SK-N-SH treated with all-trans-retinoic acid at 6 μM for 48 hours (cell line): ENCODE data around the gene ELK4.
A peak's percentile ranks its signal among the peaks of the same experiment; 100 is the strongest.

Source experiments
- ATAC-seq: fragments of 200-7000 bp; cut with Tn5 transposase; 3 replicates; pipeline ENCODE4 v1.9.1; 2020; ENCODE audit warnings: mild to moderate bottlenecking, moderate library complexity
- CSDC2 ChIP-seq: fragments of 250-450 bp; sonication (Bioruptor Pico); IDR thresholded peaks from 2 replicates; pipeline ENCODE4 v1.5.0; 2020; ENCODE audit warnings: mild to moderate bottlenecking, moderate library complexity
- ESRRG ChIP-seq: fragments of 250-450 bp; sonication (Bioruptor Pico); IDR thresholded peaks from 2 replicates; pipeline ENCODE4 v1.6.1; 2021; ENCODE audit warnings: mild to moderate bottlenecking
- OSR1 ChIP-seq: fragments of 250-450 bp; sonication (Bioruptor Pico); IDR thresholded peaks from 2 replicates; pipeline ENCODE4 v1.8.0; 2022; ENCODE audit warnings: moderate library complexity, mild to moderate bottlenecking, inconsistent platforms
- PPARA ChIP-seq: fragments of 250-450 bp; sonication (Bioruptor Pico); IDR thresholded peaks from 2 replicates; pipeline ENCODE4 v1.5.0; 2020; ENCODE audit warnings: mild to moderate bottlenecking, borderline replicate concordance
- RARB ChIP-seq: fragments of 250-450 bp; sonication (Bioruptor Pico); IDR thresholded peaks from 2 replicates; pipeline ENCODE4 v1.8.0; 2021; ENCODE audit warnings: mild to moderate bottlenecking, moderate library complexity
- SNAI2 ChIP-seq: fragments of 250-450 bp; sonication (Bioruptor Pico); IDR thresholded peaks from 2 replicates; pipeline ENCODE4 v1.5.0; 2020; ENCODE audit warnings: mild to moderate bottlenecking, moderate library complexity
- TOX ChIP-seq: fragments of 250-450 bp; sonication (Bioruptor Pico); IDR thresholded peaks from 2 replicates; pipeline ENCODE4 v1.8.0; 2021; ENCODE audit warnings: mild to moderate bottlenecking, moderate library complexity, borderline replicate concordance
- ZC3H10 ChIP-seq: fragments of 250-450 bp; sonication (Bioruptor Pico); IDR thresholded peaks from 2 replicates; pipeline ENCODE4 v1.5.1; 2021; ENCODE audit warnings: mild to moderate bottlenecking, moderate library complexity
- ZFP3 ChIP-seq: fragments of 250-450 bp; sonication (Bioruptor Pico); IDR thresholded peaks from 2 replicates; pipeline ENCODE4 v1.5.0; 2020; ENCODE audit warnings: mild to moderate bottlenecking, moderate library complexity
- ZFP30 ChIP-seq: fragments of 450-650 bp; formaldehyde crosslinking; IDR thresholded peaks from 2 replicates; pipeline ENCODE4 v1.5.0; 2022; ENCODE audit warnings: mild to moderate bottlenecking, moderate library complexity
- ZNF565 ChIP-seq: fragments of 450-650 bp; formaldehyde crosslinking; conservative IDR thresholded peaks from 2 replicates; pipeline ENCODE4 v1.5.0; 2020; ENCODE audit warnings: low read depth, mild to moderate bottlenecking, moderate library complexity
- ZNF70 ChIP-seq: fragments of 450-650 bp; formaldehyde crosslinking; IDR thresholded peaks from 2 replicates; pipeline ENCODE4 v1.5.0; 2020; ENCODE audit warnings: mild to moderate bottlenecking, moderate library complexity
- ZNF8 ChIP-seq: fragments of 450-650 bp; formaldehyde crosslinking; IDR thresholded peaks from 2 replicates; pipeline ENCODE4 v1.5.0; 2020; ENCODE audit warnings: mild to moderate bottlenecking, moderate library complexity
- TF ChIP-seq, protein P1 (sequence below): fragments of 250-450 bp; sonication (Bioruptor Pico); IDR thresholded peaks from 2 replicates; pipeline ENCODE4 v1.5.0; 2020; ENCODE audit warnings: mild to moderate bottlenecking, moderate library complexity
- TF ChIP-seq, protein P2 (sequence below): fragments of 250-450 bp; sonication (Bioruptor Pico); IDR thresholded peaks from 2 replicates; pipeline ENCODE4 v1.8.0; 2020; ENCODE audit warnings: mild to moderate bottlenecking, moderate library complexity, borderline replicate concordance
- TF ChIP-seq, protein P3 (sequence below): fragments of 250-450 bp; sonication (Bioruptor Pico); IDR thresholded peaks from 2 replicates; pipeline ENCODE4 v1.5.1; 2020; ENCODE audit warnings: low read depth, mild to moderate bottlenecking, moderate library complexity
- TF ChIP-seq, protein P4 (sequence below): fragments of 250-450 bp; sonication (Bioruptor Pico); IDR thresholded peaks from 2 replicates; pipeline ENCODE4 v1.5.1; 2021; ENCODE audit warnings: mild to moderate bottlenecking, moderate library complexity

The ELK4 gene

DNA sequence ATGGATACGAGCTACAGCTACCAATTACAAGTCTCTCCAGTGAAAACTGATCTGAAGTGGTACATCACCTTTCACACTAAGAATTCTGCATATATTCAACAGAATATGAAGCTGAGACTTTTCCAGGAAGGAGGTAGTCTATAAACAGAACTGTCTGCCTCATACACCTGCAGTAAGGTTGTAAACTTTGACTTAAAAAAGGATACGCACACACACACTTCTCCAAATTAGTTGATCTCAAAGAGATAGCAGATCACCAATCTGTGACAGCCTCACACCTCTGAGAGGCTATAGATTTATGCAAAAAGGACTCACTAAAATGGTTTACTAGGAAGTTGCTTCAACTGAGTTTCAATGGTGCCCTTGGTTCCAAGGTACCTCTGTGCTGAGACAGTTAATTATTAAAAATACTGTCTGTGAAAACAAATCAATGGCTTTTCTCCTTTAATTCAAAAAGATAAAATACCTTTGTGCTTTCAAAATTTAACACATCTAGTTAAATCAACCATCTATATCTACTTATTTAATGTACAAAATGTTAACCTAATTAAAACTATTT is 17.9 kb downstream of the ELK4 start (continued):
- TF ChIP-seq, protein P1, sequence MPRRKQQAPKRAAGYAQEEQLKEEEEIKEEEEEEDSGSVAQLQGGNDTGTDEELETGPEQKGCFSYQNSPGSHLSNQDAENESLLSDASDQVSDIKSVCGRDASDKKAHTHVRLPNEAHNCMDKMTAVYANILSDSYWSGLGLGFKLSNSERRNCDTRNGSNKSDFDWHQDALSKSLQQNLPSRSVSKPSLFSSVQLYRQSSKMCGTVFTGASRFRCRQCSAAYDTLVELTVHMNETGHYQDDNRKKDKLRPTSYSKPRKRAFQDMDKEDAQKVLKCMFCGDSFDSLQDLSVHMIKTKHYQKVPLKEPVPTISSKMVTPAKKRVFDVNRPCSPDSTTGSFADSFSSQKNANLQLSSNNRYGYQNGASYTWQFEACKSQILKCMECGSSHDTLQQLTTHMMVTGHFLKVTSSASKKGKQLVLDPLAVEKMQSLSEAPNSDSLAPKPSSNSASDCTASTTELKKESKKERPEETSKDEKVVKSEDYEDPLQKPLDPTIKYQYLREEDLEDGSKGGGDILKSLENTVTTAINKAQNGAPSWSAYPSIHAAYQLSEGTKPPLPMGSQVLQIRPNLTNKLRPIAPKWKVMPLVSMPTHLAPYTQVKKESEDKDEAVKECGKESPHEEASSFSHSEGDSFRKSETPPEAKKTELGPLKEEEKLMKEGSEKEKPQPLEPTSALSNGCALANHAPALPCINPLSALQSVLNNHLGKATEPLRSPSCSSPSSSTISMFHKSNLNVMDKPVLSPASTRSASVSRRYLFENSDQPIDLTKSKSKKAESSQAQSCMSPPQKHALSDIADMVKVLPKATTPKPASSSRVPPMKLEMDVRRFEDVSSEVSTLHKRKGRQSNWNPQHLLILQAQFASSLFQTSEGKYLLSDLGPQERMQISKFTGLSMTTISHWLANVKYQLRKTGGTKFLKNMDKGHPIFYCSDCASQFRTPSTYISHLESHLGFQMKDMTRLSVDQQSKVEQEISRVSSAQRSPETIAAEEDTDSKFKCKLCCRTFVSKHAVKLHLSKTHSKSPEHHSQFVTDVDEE (CRISPR knock-in tag), result no peak
- TF ChIP-seq ZNF8, result no peak
- TF ChIP-seq CSDC2, result no peak
- TF ChIP-seq RARB (CRISPR knock-in tag), result no peak
- no peak for TF ChIP-seq TOX
- no peak for TF ChIP-seq ZNF70 (CRISPR knock-in tag)

DNA sequence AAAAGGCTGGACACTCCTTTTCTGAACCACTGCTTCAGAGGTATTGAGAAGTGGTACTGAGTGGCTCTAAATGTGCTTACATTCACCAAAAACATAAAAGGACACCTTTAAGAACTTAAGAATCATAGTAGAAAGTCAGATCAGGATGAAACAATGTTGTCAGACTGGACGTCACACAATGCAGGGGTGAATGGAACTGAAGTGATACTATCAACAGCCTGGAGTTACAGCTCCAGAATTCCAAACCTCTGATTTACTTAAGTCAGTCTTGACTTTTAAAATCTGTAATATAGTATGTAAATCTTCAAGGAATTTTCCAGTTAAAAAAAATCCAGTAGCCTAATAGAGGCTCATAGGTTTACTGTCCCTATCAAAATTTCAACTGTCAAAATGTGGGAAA is 19.3 kb downstream of the ELK4 start:
- ATAC-seq, result no peak
- TF ChIP-seq, protein P1 (CRISPR knock-in tag), result no peak
- TF ChIP-seq, all 23 proteins: peak for 0

DNA sequence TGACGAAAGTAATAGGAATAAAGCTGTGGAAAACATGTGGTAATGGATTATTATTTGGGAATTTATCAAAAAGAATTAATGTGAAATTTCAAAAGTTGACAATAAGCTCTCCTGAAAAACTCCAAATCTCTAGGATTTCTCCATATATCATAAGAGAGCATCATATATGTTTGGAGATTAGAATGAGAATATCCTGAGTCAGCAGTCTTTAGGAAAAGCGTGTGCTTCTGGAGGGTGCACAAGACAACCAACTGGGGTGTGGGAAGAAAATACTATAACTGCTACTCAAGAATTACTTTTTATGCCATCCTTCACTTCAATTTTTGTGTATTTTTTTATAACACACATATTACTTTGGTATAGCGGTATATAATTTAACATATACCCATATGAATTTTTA is 19.7 kb downstream of the ELK4 start:
- TF ChIP-seq ZNF8 (no peak), ZFP30 (CRISPR knock-in tag) (no peak), OSR1 (CRISPR knock-in tag) (no peak), ZNF70 (CRISPR knock-in tag) (no peak), ZC3H10 (CRISPR knock-in tag) (no peak), SNAI2 (CRISPR knock-in tag) (no peak), ESRRG (CRISPR knock-in tag) (no peak), ZFP3 (CRISPR knock-in tag) (no peak), RARB (CRISPR knock-in tag) (no peak), PPARA (no peak)
- TF ChIP-seq, protein P2, sequence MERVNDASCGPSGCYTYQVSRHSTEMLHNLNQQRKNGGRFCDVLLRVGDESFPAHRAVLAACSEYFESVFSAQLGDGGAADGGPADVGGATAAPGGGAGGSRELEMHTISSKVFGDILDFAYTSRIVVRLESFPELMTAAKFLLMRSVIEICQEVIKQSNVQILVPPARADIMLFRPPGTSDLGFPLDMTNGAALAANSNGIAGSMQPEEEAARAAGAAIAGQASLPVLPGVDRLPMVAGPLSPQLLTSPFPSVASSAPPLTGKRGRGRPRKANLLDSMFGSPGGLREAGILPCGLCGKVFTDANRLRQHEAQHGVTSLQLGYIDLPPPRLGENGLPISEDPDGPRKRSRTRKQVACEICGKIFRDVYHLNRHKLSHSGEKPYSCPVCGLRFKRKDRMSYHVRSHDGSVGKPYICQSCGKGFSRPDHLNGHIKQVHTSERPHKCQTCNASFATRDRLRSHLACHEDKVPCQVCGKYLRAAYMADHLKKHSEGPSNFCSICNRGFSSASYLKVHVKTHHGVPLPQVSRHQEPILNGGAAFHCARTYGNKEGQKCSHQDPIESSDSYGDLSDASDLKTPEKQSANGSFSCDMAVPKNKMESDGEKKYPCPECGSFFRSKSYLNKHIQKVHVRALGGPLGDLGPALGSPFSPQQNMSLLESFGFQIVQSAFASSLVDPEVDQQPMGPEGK (CRISPR knock-in tag), result no peak
- TF ChIP-seq, protein P3, sequence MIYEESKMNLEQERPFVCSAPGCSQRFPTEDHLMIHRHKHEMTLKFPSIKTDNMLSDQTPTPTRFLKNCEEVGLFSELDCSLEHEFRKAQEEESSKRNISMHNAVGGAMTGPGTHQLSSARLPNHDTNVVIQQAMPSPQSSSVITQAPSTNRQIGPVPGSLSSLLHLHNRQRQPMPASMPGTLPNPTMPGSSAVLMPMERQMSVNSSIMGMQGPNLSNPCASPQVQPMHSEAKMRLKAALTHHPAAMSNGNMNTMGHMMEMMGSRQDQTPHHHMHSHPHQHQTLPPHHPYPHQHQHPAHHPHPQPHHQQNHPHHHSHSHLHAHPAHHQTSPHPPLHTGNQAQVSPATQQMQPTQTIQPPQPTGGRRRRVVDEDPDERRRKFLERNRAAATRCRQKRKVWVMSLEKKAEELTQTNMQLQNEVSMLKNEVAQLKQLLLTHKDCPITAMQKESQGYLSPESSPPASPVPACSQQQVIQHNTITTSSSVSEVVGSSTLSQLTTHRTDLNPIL (CRISPR knock-in tag), result no peak
- TF ChIP-seq, protein P4, sequence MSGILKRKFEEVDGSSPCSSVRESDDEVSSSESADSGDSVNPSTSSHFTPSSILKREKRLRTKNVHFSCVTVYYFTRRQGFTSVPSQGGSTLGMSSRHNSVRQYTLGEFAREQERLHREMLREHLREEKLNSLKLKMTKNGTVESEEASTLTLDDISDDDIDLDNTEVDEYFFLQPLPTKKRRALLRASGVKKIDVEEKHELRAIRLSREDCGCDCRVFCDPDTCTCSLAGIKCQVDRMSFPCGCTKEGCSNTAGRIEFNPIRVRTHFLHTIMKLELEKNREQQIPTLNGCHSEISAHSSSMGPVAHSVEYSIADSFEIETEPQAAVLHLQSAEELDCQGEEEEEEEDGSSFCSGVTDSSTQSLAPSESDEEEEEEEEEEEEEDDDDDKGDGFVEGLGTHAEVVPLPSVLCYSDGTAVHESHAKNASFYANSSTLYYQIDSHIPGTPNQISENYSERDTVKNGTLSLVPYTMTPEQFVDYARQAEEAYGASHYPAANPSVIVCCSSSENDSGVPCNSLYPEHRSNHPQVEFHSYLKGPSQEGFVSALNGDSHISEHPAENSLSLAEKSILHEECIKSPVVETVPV (CRISPR knock-in tag), result no peak
- no peak for ATAC-seq

DNA sequence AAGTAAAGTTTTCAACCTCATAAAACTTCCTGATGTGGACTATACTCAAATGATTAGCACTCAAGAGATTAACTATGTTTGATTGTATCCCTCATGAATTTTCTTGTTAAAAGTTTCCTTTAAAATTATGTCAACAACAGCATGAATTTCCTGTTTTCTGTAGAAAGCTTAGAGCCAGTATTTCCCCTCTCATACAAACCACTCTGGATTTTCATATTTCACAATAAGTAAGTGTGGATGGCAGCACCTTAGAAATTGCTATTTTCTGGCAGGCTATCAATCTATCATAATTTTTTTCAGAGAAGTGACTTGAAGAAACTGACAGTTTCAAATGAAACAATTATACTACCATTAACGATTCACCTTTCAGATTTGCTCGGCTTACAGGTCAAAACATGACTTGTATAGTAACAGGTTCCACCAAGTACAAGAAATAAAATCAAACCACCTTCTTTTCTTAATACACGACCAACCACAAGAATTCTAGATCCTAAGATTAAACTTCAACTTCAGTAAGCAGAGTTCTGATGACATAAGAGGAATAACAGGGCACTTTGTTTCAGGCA is 20.8 kb downstream of the ELK4 start:
- TF ChIP-seq ZNF565 (CRISPR knock-in tag), result no peak
- no peak for TF ChIP-seq RARB (CRISPR knock-in tag)
- peak; percentile 62; the same call in 2 of the 3 replicates for ATAC-seq
